NCI-H2081 (cell line): ENCODE data around the gene BCO2.
"Not testable (repeated sequence)": the region's sequence is repeated elsewhere in the genome, so short reads cannot be mapped to it uniquely, and the experiment has no call there.

Experiments
- DNase-seq, 2 experiments: peaks; one replicate each; lab custom pipeline; 2025; lab: John Stamatoyannopoulos, UW

BCO2 gene, protein sequence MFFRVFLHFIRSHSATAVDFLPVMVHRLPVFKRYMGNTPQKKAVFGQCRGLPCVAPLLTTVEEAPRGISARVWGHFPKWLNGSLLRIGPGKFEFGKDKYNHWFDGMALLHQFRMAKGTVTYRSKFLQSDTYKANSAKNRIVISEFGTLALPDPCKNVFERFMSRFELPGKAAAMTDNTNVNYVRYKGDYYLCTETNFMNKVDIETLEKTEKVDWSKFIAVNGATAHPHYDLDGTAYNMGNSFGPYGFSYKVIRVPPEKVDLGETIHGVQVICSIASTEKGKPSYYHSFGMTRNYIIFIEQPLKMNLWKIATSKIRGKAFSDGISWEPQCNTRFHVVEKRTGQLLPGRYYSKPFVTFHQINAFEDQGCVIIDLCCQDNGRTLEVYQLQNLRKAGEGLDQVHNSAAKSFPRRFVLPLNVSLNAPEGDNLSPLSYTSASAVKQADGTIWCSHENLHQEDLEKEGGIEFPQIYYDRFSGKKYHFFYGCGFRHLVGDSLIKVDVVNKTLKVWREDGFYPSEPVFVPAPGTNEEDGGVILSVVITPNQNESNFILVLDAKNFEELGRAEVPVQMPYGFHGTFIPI

DNA sequence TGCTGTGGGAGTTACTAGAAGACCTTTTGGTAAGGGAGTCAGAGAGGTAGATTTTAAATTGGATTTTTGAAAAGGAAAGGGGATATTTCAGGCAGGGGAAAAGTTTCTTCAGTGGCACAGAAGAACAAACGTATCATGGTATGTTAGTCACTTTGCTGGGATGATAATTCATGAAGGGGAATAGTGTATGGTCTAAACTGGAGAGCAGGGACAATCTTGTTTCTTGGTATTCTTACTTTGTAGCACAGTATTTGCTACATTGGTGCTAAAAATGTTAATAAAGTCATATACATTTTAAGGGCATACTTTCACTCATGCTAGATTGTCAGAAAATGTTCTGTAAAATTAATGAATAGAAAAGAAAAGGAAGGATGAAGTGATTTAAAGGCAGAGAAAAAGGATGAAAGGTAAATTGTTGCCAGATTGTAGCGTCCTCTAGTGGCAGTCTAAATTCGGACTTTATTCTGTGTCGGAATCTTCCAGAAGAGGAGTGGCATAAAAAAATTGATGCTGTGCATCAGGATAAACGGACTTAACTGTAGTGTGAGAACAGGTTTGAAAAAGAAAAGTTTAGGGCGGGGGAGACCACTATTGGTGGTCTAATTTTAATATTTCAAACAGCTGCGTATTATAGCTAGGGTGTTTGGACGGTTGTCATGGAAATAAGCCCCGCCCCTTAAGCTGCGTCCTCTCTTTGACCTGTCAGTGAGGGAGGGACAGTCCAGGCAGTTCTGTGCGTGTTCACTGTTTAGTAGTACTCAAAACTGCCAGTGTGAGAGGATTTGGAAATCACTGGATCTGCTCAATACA is at the start of gene BCO2:
BCO2 (plus strand) TSS at position 724 of the 810 bp plus-strand sequence. CDS start 90 bp downstream, outside the sequence.
- peak; percentile 67 to 72 for DNase-seq

DNA sequence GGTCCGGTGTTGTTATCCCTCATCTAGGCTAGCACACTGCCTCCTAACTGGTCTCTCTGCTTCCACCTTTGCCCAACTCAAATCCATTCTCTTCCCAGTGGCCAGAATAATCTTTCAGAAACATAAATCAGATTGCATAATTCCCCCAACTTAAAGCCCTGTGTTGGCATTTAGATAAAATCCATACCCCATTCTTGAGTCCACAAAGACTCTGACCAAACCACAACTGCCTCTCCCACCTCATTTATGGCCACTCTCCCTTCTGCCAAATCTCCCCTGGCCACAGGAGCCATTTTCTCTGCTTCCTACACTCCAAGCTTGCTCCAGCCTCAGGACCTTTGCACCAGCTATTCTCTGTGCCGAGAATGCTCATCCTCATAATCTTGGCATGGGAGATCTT is 48.3 kb upstream of the BCO2 start:
- no peak for DNase-seq

DNA sequence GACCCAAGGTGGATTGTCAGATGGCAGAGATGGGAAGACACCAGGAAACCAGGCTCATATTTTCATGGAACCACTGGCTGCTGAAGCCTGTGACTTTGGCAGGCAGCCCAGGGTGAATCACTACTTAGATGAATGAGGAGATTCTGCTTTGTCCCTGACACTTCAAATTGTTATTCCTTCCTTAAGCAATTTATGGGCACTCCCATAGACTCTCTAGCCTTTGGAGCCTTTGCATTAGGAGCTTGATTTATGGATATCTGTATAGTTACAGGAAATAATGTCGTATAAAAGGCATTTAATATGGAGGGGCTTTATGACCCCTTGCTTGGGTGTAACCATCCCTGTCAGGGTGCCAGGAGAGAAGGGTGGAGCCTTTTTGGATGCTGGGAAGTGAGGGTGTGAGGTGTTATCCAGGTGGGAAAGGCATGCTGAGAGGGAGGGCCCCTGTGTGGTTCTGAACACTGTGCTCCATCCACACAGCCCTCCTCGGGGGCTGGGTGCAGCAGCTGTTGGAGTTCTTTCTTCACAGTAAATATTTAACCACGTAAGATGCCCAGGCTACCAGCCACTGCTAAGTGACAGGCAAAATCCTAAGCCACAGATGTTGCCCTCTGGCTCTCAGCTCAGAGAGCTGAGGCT is 46.7 kb upstream of the BCO2 start:
- peak; percentile 70 to 76 for DNase-seq

DNA sequence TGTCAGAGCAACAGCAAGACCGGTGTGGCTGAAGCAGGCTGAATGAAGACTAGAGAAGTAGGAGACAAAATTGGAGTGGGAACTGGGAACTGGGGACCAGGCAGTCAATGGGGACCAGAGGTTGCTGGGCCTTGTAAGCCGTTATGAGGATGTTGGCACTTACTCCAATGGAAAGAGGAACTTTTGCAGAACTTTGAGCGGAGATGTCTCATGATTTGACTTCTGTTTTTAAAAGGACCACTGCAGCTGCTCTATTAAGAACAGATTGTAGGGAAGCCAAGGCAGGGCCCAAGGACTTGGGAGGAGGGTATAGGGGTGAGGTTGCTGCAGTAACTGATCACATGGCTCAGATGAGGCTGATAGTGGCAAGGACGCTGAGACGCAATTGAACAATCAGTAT is 45.7 kb upstream of the BCO2 start:
- DNase-seq: no peak

DNA sequence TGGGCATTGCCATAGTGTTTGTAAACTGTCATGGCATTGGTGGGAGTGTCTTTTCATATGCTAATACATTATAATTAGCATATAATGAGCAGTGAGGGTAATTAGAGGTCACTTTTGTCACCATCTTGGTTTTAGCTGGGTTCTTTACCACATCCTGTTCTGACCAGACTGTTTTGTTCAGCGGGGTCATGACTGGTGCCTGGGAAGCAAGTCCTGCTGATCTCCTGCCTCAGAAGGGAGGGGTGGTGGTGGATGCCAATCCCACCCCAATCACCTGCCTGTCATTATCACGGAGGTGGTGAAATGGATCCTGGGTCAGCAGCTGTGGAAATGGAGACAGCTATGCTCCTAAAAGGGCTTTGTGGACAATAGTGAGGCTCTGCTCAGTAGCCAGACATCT is 42.6 kb upstream of the BCO2 start:
- no peak for DNase-seq

DNA sequence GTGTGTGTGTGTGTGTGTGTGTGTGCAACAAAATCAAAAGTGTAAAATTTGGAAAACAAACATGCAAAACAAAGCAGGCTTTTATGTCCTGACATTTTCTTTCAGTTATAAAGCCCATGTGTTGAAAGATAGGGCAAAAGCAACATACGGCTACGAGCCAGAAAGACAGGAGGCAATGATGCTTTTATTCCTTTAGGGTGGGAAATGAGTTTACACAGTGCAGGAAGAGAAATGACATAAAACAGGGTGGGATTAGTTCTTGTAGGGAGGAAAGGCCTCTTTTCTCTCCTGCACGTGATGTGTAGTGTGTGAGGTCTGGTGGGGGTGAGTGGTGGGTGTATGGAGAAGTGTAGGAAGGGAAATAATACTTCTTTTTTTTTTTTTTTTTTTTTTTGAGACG is 40.8 kb upstream of the BCO2 start:
- DNase-seq: no peak

DNA sequence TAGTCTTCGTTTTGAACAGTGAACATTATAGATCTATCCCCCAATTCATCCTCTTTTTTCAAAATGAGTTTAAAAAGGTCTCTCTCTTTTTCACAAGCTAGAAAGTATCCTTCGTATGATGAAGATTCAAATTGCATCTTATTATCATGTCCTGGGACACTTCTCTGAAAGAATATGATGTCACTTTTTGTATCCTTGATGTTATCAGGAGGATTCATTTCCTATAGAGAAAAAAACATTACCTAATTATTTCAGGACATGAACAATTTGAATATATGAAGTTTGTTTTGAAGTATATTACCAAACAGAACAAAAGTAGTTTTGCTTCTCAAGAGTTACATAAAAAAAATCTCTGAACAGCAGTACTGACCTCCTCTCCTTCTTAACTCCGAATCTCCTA is 31.7 kb upstream of the BCO2 start:
- no peak for DNase-seq

DNA sequence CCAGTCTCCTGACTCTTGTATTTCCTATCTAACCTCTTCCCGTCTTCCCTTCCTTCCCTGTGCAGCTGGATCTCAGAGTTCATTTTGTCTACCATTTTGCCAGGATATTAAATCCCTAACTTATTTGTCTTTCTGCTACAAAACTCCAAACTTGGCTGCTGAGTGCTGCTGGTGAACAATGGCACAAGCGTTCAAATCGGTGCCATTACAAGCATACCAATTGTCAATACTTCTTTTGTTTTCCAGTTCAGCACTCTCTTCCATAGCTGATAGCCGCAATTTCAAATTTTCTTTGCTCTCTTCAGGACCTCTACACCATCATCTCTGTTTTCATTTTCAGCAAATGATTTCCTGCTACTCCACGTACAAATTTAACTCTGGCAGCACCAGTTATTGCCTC is 24.8 kb upstream of the BCO2 start:
- DNase-seq: no peak

DNA sequence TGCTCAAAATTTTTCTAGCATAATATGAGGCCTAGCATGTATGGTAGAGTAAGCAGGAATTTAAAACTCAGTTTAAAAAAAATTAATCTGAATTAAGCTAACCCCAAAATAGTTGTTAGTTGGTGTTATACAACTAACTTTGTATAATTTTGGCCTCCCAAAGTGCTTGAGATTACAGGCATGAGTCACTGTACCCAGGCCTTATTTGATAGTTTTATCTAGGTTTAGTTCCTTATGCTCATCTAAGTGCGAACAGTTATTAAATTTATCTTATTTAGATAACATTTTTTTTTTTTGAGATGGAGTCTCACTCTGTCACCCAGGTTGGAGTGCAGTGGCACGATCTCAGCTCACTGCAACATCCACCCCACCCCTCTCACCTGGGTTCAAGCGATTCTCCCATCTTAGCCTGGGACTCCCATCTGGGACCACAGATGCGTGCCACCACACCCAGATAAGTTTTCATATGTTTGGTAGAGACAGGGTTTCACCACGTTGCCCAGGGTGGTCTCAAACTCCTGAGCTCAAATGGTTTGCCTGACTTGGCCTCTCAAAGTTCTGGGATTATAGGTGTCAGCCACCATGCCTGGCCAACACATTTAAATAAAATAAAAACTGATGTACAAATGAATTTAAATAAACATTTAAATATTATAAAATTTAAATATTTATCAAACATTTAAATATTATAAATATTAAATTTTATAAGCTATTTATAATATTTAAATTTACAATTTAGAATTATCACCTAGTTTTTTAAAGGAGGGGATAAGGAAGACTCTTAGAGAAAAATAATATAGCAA is 19.0 kb upstream of the BCO2 start:
- no peak for DNase-seq

DNA sequence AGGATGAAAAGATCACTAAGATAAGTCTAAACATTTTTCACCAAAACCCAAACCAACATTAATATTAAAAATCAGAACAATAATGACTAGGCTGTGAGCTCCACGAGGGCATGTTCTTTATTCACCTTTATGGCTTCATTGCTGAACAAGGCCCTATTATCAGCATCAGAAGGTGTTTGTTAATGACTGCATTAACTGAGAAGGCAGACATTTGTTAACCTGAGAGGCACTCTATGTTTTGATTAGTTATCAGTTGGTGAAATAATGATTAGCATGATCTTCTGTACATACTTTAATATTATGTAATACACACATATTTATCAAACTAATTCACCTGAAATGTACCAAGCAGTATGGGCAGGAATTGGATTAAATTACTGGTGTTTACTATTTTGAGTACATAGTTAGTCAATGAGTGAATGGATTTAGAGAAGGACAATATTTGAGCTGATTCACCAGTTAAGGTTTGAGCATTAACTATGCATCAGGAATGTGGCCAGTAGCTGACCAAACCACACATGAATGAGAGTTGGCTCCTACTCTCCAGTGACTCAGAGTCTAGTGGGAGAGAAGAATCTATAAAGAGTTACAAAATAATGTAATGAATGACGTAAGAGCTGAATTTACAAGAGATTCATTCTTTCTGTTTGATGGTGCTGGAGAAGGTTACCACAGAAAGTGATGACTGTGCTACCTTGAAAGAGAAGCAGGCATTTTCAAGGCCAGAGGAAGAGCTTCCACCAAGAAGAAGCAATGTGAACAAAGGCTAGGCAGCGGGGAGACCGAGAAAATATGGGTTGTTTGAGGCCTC is 18.2 kb upstream of the BCO2 start:
- no peak for DNase-seq

DNA sequence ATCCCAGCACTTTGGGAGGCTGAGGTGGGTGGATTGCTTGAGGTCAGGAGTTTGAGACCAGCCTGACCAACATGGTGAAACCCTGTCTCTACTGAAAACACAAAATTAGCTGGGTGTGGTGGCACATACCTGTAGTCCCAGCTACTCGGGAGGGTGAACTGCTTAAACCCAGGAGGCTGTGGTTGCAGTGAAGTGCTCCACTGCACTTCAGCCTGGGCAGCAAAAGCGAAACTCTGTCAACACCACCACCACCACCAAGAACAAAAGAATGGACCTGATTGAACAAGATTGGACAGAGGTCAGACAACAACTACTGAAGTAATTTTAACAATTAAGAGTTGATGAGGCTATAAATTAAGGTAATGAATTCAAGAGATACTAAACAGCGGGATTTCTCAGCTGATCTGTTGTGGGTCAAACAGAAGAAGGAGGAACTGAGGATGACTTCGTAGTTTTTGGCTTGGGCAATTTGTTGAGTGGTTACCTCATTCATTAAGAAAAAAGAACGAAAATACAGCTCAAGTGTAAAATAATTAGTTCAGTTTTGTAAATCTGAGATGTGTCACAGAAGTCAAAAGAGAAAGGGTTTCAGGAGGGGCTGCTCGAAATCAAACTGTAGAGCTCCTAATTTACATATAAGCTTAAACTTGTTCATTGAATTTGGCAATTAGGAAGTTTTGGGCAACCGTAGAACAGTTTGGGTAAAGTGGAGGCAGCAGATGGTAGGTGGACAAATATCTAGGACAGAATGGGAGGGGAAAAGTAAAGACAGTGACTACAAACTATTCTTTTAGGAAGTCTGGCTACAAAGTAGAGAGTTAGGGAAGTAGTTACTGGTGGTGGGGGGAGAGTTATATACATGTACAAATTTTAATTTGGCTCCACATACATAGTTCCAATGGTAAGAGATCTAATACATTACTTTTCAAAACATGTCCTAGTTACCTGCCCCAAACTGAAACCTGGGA is 15.9 kb upstream of the BCO2 start:
- no peak for DNase-seq

DNA sequence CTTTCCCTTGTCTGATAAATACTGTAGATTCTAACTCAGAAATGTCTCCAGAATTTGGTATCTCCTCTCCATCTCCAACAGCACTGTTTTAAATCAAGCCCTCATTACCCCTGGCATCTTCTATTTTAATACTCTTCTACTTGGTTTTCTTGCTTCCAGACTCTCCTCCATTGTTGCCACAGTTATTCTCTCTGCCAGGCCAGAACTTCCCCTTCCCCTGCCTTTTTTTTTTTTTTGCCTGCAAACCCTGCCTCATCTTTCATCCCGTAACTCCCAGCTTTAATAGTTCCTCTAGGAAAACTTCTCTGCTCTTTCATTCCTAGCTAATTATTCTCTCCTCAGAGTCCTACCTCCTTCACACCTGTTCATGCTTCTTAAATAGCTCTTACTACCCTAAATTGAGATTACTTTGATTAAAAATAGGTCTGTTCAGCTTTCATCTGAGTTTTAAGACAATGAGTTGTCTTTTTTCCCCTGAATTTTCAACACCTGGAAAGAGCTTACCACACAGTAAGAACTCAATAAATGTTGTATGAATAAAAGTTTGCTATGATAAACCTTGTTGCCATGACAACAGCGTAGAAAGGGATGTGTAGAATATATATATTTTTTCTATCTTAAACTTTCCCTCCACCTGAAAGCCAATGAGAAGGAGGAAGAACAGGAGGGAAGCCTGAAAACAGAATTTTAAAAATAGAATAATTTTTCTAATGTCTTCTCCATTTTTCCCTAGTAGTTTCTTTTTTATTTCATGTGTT is 15.0 kb upstream of the BCO2 start:
- DNase-seq: no peak

DNA sequence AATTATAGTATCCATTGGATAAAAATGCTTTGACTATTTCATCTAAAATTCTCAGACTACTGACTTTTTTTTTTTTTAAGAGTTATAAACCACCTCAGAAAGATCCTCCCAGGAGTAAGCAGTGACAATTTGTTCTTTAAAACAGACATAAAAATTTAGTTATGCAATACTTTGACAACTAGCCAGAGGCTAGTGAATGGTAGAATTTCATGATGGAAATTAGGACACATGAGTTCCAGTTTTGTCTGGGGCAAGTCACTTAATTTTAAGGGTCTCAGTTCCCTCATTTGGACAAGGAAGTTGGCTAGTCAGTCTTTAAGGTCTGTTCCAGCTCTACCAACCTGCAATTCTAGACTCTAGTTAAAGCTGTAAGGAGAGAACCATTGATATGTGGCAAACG is 14.3 kb upstream of the BCO2 start:
- no peak for DNase-seq

DNA sequence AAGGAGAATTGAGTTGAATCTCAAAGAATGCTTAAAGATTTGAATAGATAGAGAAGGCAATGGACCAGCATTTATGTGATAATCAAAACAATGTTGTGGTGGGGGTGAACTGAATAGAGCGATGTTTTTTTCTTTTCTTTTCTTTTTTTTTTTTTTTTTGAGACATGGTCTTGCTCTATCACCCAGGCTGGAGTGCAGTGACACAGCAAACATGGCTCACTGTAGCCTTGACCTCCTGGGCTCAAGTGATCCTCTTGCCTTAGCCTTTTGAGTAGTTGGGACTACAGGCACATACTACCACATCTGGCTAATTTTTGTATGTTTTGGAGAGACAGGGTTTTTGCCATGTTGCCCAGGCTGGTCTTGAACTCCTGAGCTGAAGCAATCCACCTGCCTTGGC is 13.1 kb upstream of the BCO2 start:
- DNase-seq: not testable (repeated sequence)

DNA sequence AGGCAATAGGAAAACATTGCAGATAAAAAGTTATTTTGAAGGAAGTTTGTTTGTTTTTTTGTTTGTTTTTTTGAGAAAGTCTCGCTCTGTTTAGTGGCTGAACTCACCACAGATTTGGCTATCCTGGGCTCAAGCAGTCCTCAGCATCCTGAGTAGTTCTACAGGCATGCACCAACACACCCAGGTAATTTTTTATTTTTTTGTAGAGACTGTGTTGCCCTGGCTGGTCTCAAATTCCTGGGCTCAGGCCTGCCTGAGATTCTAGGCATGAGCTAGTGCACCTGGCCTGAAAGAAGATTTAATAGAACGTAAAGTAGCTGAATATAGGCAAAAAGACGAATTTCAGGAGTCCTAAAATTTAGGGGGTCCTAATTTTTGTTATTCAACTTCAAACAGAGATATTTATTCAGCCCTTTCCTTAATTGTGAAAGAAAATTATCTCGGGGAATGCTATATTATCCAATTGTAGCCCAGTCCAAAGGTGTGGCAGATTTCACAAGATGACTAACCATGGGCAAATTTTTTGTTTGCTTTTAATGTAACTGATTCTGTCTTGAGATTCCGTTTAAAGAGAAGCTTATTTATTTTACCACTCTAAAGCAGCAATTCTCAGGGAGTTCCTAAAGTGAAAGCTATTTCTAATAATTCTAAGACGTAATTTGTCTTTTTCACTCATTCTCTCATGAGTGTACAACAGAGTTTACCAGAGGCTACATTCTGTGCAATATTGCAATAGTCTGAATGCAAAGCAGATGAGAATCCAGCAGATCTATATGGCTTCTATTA is 12.4 kb upstream of the BCO2 start:
- no peak for DNase-seq

DNA sequence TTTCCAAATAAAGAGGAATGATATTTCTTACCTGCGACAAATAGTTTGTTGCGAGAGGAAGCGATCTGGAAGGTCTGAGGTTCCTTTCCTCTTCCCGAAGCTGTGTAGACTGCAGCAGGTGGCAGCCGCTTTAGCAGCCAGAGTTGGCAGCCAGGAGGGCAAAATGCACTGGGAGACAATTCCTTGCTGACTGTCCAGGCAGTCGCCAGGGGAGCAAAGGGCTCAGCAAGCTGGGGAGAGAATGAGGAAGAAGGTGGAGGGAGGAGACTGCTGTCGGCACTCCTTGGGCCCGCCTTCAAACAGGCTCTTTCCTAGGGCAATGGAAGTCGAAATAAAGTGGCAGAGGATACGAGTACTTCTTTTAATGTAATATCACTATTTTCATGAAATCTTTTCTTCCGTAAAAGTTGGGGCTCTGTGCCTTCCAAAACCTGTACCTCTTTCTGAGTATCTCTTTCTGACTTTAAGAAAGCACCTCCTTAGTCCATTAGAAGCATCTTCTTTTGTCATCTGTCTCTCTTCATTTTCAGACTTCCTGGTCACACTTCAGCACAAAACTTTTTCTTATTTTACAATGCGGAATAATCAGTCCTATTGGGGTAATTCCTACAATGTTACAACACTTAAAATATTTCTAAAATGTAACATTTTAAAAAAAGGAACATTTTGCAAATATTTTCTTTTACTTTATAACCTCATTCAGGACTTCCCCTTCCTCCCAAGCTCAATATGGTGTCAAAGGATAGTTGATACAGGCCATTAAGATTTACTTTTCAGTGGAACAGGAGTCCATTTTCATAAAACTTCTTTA is 11.2 kb upstream of the BCO2 start, which contains the start of gene IL18:
IL18 (minus strand) TSS at position 220 of the 811 bp plus-strand sequence. CDS start 9,041 bp downstream, outside the sequence.
- DNase-seq: no peak

DNA sequence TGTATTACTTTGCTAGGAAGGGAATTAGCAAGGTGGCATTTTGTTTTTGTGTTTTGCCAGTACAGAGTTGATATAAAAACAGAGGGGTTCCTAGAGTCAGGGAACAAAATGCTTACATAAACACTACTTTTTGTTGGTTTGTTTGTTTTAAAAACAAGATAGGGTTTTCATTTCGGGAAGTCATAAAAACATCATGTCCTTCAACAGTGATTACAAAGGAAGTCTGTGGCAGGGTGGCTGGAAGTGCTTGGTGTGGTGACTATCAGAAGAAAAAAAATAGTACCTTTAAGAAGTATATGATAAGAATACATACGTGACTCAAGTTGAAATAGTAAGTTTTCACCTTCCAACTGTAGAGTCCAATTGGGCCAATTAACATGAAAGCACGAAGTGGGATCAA is 10.3 kb upstream of the BCO2 start:
- no peak for DNase-seq
